GM13976 (cell line): ENCODE data around the gene SDC4.

ENCODE experiments used
- DNase-seq: peaks from one replicate; pipeline ENCODE4 v3.0.0; 2012; ENCODE audit warnings: low spot score
- in situ Hi-C: fragments of 300-500 bp; cut with MboI; formaldehyde crosslinking; loops from one replicate; pipeline ENCODE4 v1.12.0; 2022; ENCODE audit warnings: low sequenced_read_pairs, mixed read lengths, inconsistent platforms; ENCODE audit not compliant: unreplicated experiment
- TF ChIP-seq, protein P1 (sequence below): IDR thresholded peaks from 2 replicates; pipeline ENCODE4 v1.5.1; 2012; ENCODE audit warnings: borderline replicate concordance, mild to moderate bottlenecking; ENCODE audit not compliant: insufficient read depth; ENCODE audit errors: extremely low read depth, missing control alignments, control extremely low read depth

Gene SDC4

DNA sequence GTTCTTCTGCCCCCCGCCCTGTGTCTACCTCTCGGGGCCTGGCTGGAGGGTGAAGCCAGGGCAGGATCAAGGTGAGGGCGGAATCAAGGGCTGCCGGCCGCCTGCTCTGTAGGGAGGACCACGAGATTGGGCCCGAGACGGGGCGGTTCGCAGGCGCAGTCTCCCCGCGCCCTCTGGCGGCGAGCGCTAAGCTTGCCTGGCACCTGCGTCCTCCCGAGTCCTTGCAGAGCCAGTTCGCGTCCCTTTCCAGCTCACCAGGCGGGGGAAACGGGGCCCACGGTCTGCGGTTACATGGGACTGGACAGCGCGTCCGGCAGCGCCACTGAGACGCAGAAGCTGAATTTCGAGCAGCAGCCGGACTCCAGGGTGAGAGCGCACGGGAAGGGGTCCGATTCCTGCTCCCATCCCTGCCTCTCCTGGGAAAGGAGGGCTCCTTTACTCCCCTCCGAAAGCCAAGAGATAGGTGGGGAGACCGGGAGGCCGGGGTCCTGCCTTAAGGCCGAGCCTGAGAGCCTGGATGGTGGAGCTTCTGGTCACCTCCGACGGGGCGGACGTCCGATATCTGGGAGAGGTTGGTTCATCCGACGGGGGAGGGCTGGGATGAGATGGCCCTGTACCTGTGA is 36.5 kb downstream of the SDC4 start:
- in situ Hi-C loops: no loop called here
- TF ChIP-seq, protein P1, sequence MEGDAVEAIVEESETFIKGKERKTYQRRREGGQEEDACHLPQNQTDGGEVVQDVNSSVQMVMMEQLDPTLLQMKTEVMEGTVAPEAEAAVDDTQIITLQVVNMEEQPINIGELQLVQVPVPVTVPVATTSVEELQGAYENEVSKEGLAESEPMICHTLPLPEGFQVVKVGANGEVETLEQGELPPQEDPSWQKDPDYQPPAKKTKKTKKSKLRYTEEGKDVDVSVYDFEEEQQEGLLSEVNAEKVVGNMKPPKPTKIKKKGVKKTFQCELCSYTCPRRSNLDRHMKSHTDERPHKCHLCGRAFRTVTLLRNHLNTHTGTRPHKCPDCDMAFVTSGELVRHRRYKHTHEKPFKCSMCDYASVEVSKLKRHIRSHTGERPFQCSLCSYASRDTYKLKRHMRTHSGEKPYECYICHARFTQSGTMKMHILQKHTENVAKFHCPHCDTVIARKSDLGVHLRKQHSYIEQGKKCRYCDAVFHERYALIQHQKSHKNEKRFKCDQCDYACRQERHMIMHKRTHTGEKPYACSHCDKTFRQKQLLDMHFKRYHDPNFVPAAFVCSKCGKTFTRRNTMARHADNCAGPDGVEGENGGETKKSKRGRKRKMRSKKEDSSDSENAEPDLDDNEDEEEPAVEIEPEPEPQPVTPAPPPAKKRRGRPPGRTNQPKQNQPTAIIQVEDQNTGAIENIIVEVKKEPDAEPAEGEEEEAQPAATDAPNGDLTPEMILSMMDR: peak; percentile 82
- peak; percentile 86 for DNase-seq

DNA sequence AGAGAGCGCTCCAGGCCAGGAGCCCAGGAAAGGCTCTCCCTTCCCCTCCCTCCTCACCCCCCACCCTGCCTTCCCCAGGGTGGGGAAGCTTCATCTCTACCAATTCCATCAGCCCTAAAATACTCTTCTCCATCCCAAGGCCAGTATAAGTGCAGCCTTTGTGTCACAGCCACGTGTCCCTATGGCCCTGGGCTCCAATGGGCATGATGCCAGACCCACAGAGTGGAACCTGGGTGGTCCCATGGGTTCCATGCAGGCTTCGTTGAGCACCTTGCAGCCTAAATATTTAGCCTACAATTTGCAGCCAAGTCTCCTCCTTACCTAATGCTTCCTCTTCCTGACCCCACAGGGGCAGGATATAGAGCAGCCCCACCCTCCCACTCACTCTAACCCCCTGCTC is 39.1 kb downstream of the SDC4 start:
- no peak for DNase-seq
- in situ Hi-C loops: no loop called here
- TF ChIP-seq, protein P1: no peak

GRCh38 chr20:45308117-45308778 is 40.0 kb downstream of the SDC4 start, which contains the start of gene MATN4:
Gene MATN4, minus strand, starts transcription at chr20:45308299. Its CDS starts 2,717 bp downstream, at chr20:45305582.
- TF ChIP-seq, protein P1: no peak
- no peak for DNase-seq
- in situ Hi-C loops: no loop called here

GRCh38 chr20:45307076-45307640 is 41.1 kb downstream of the SDC4 start:
- TF ChIP-seq, protein P1: no peak
- in situ Hi-C loops: no loop called here
- DNase-seq: no peak

DNA sequence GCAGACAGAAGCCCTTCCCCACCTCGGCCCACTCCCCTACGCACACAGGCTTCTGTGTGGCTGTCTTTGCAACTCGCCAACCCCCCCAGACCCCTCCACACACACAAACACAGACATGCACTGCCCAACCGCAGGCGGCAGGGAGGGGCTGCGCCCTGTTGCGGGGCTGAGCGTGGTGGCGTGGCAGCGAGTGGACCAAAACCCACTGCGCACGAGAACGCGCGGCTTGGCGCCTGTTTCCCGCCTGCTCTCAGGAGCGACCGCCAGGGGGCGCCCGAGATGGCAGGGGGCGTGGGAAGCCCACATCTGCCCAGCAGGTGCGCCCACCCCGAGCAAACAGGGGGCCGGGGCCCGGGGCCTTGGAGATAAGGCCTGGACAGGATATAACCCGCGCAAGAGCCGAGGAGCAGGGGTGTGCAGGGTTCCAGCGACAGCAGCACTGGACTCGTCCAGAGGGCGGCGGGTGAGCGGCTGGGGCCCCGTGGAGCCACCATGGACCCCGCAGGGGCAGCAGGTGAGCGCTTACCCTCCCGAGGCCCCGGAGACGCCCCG is 41.7 kb downstream of the SDC4 start, which contains the start of gene RBPJL:
Gene RBPJL (plus strand): TSS at position 410 of the 552 bp plus-strand sequence. CDS start 83 bp downstream, at position 493.
- in situ Hi-C loops: no loop called here
- TF ChIP-seq, protein P1: peak; percentile 58
- DNase-seq: peak; percentile 71

- TF ChIP-seq, protein P1: no peak
- DNase-seq: no peak
- in situ Hi-C loops: no loop called here
Observed at GRCh38 chr20:45305262-45305661, 43.0 kb downstream of the SDC4 start.
